Liver (tissue), 9 donors: ENCODE measurements around the gene PUS7L. TPM values are rescaled to one million over a fixed set of nuclear protein-coding genes. Genes with fewer than 3 reads are reported as not detected.

ENCODE experiments used
- DNase-seq: peaks from one replicate; pipeline ENCODE4 v3.0.0-alpha.2; 2017; ENCODE audit warnings: low spot score
- H3K27ac ChIP-seq, 2 donors: one replicate each; pipeline ENCODE4 v1.7.0; 2013; ENCODE audit warnings: inconsistent platforms in 2 of 2, low read length in 2 of 2, control low read depth in 1 of 2, low read depth in 1 of 2, mild to moderate bottlenecking in 1 of 2
- H3K27me3 ChIP-seq, 4 donors: one replicate each; pipeline versions ENCODE4 v1.6.1 to v1.7.0; 2013; ENCODE audit warnings: low read length in 3 of 4, inconsistent platforms in 1 of 4, mild to moderate bottlenecking in 1 of 4, moderate library complexity in 1 of 4; ENCODE audit not compliant: control insufficient read depth in 4 of 4, insufficient read depth in 4 of 4
- H3K36me3 ChIP-seq, 4 donors: one replicate each; pipeline versions ENCODE4 v1.6.1 to v1.7.0; 2013; ENCODE audit warnings: low read length in 3 of 4, mild to moderate bottlenecking in 3 of 4, low read depth in 1 of 4, moderate library complexity in 1 of 4; ENCODE audit not compliant: control insufficient read depth in 4 of 4, insufficient read depth in 3 of 4
- H3K4me1 ChIP-seq, 4 donors: one replicate each; pipeline versions ENCODE4 v1.6.1 to v1.7.0; 2013; ENCODE audit warnings: low read length in 3 of 4, mild to moderate bottlenecking in 3 of 4, moderate library complexity in 1 of 4; ENCODE audit not compliant: control insufficient read depth in 4 of 4, insufficient read depth in 4 of 4
- H3K4me3 ChIP-seq, 3 donors: one replicate each; pipeline versions ENCODE4 v1.6.1 to v1.7.0; 2013; ENCODE audit warnings: low read length in 3 of 3, control low read depth in 1 of 3, low read depth in 1 of 3, mild to moderate bottlenecking in 1 of 3
- H3K9ac ChIP-seq, 2 donors: one replicate each; pipeline ENCODE4 v1.7.0; 2013; ENCODE audit warnings: low read length in 2 of 2, mild to moderate bottlenecking in 2 of 2, moderate library complexity in 2 of 2, control low read depth in 1 of 2, low read depth in 1 of 2
- H3K9me3 ChIP-seq, 4 donors: one replicate each; pipeline versions ENCODE4 v1.6.1 to v1.7.0; 2013; ENCODE audit warnings: low read length in 3 of 4; ENCODE audit not compliant: control insufficient read depth in 4 of 4
- ATF3 ChIP-seq: IDR thresholded peaks from 2 replicates; pipeline ENCODE4 v1.6.1; 2016; ENCODE audit warnings: antibody characterized with exemption
- EGR1 ChIP-seq, 2 donors: IDR thresholded peaks; 2 replicates each; pipeline ENCODE4 v1.6.1; 2016 to 2018; ENCODE audit warnings: antibody characterized with exemption in 2 of 2, low read depth in 2 of 2
- FOXA1 ChIP-seq: IDR thresholded peaks from 2 replicates; pipeline ENCODE4 v1.6.1; 2016; ENCODE audit warnings: antibody characterized with exemption
- FOXA2 ChIP-seq: IDR thresholded peaks from 2 replicates; pipeline ENCODE4 v1.6.1; 2016; ENCODE audit warnings: antibody characterized with exemption
- HNF4A ChIP-seq, 2 donors: conservative IDR thresholded peaks; 2 replicates each; pipeline ENCODE4 v1.6.1; 2016; ENCODE audit warnings: antibody characterized with exemption in 2 of 2, mild to moderate bottlenecking in 2 of 2
- HNF4G ChIP-seq: IDR thresholded peaks from 2 replicates; pipeline ENCODE4 v1.6.1; 2016; ENCODE audit warnings: antibody characterized with exemption
- JUND ChIP-seq, 2 donors: IDR thresholded peaks; 2 replicates each; pipeline ENCODE4 v1.6.1; 2016; ENCODE audit warnings: antibody characterized with exemption in 2 of 2
- RAD21 ChIP-seq, 2 donors: IDR thresholded peaks; 2 replicates each; pipeline ENCODE4 v1.6.1; 2016; ENCODE audit warnings: antibody characterized with exemption in 2 of 2, mild to moderate bottlenecking in 2 of 2
- RXRA ChIP-seq, 2 donors: IDR thresholded peaks; 2 replicates each; pipeline ENCODE4 v1.6.1; 2017 to 2018; ENCODE audit warnings: antibody characterized with exemption in 2 of 2, mild to moderate bottlenecking in 1 of 2
- SP1 ChIP-seq: IDR thresholded peaks from 2 replicates; pipeline ENCODE4 v1.6.1; 2018; ENCODE audit warnings: antibody characterized with exemption, mild to moderate bottlenecking
- TAF1 ChIP-seq: conservative IDR thresholded peaks from 2 replicates; pipeline ENCODE4 v1.6.1; 2016; ENCODE audit warnings: antibody characterized with exemption, mild to moderate bottlenecking
- ZBTB33 ChIP-seq: IDR thresholded peaks from 2 replicates; pipeline ENCODE4 v1.6.1; 2016; ENCODE audit warnings: antibody characterized with exemption
- WGBS: extraction: QIAGEN DNeasy Blood & Tissue Kit; methylation state at CpG from one replicate; pipeline ENCODE4 v1.1.7; 2013; 5-methylcytosine and 5-hydroxymethylcytosine counted together
- polyA plus RNA-seq, 2 donors: library from polyadenylated mRNA; stranded (reverse) in 1 of 2; unstranded in 1 of 2; fragments of 200-250 nt in 1 of 2; fragments of >200 nt in 1 of 2; fragmentation: Nextera tagmentation in 1 of 2; extraction: Ambion mirVana in 1 of 2; gene quantifications; one replicate each; pipeline versions ENCODE4 v1.2.1 to v1.2.3, GENCODE V29; 2013 to 2015
- total RNA-seq, 2 donors: library from RNA; depleted of rRNA; stranded (reverse); fragments of >200 nt; gene quantifications; one replicate each; pipeline ENCODE4 v1.2.3, GENCODE V29; 2014
- TF ChIP-seq, protein P1 (sequence below): IDR thresholded peaks from 2 replicates; pipeline ENCODE4 v1.6.1; 2016; ENCODE audit warnings: antibody characterized with exemption, mild to moderate bottlenecking
- TF ChIP-seq, protein P2 (sequence below): IDR thresholded peaks from 2 replicates; pipeline ENCODE4 v1.6.1; 2016; ENCODE audit warnings: antibody characterized with exemption
- donor health status: healthy.
- donor health status: healthy.
- donor health status: healthy.
- donor health status: healthy.
- donor health status: healthy.

Gene PUS7L
- total and polyA plus RNA-seq, 4 donors = 1.7 to 9.2 (median 7.2) TPM

DNA sequence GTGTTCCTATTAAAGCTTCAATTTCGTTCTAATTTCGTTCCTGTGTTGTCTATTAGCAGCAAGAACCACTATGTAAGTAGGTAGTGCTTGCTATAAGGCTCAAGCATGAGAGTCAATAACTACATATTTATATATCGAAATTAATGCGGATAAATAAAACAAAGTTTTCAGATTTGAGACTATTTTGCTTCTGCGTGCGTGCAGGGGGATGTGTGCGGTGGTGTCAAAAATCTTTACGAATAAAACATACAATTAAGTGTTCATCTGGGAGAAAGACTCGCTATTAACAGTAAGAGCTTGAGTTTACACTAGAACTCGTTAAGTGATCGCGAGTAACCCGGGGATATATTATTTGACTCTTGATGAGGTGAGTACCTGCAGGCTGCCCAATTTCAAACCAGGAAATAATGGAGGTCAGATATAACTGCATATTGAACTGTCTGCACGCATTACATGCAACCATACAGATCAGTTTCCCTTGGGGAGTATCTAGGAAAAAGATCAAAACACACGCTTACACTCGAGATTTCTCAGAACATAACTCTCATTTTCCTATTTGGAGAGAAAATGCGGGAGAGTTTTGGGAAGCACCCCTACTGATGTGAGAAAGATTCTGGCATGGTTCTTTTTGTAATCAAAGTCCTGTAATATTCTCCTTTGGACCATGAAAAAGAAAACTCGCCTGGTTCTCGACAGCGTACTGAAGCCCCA, 46.7 kb upstream of the PUS7L start:
- no peaks in the 10 kb centered on the region for H3K27me3 ChIP-seq
- H3K4me1 ChIP-seq = peaks cover 0 to 16% (median 11%) of the 10 kb centered on the region in 4 donors
- peak overlapping the region; percentile 77 to 92 for H3K9ac ChIP-seq
- DNase-seq = no peak
- TF ChIP-seq HNF4G (no peak), RXRA (IDR thresholded peaks at IDR 0.05) (peak; percentile 9 to 15)
- 5% methylated on average over 20 of the region's 20 CpGs for WGBS
- peak overlapping the region; percentile 98 to 99 for H3K27ac ChIP-seq
- peaks cover 0 to 10% (median 7%) of the 10 kb centered on the region in 4 donors for H3K36me3 ChIP-seq
- H3K9me3 ChIP-seq = no peaks in the 10 kb centered on the region
- H3K4me3 ChIP-seq = peak overlapping the region; percentile 82 to 98 (median 93)

DNA sequence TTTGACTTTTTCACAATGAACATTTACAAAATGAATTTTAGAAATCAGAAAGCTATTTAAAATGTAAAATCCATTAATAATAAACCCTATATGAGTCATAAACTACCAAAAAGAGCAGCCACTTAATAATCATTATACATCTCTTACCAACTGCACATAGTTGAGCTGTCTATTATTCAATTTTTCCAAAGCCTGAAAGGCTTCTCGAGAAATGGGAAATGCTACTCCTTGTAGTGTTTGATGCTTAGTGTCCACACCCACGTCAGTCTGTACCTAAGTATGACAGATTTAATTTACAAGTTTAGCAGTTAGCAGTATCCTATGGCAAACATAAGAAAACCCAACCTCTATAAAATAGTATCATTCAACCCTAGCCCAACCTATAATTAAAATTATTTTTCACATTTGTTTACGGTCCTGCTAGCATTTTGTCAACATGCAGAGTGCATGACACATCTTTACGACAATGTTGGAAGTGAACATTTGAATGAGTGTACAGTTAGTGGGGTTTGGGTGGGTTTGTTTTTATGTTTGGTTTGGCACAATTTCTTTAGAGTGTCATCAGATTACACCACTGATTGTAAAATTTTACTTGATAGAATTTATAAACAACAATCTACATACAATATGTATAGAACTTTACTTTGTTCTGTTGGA, 39.1 kb upstream of the PUS7L start:
- TF ChIP-seq, protein P1, sequence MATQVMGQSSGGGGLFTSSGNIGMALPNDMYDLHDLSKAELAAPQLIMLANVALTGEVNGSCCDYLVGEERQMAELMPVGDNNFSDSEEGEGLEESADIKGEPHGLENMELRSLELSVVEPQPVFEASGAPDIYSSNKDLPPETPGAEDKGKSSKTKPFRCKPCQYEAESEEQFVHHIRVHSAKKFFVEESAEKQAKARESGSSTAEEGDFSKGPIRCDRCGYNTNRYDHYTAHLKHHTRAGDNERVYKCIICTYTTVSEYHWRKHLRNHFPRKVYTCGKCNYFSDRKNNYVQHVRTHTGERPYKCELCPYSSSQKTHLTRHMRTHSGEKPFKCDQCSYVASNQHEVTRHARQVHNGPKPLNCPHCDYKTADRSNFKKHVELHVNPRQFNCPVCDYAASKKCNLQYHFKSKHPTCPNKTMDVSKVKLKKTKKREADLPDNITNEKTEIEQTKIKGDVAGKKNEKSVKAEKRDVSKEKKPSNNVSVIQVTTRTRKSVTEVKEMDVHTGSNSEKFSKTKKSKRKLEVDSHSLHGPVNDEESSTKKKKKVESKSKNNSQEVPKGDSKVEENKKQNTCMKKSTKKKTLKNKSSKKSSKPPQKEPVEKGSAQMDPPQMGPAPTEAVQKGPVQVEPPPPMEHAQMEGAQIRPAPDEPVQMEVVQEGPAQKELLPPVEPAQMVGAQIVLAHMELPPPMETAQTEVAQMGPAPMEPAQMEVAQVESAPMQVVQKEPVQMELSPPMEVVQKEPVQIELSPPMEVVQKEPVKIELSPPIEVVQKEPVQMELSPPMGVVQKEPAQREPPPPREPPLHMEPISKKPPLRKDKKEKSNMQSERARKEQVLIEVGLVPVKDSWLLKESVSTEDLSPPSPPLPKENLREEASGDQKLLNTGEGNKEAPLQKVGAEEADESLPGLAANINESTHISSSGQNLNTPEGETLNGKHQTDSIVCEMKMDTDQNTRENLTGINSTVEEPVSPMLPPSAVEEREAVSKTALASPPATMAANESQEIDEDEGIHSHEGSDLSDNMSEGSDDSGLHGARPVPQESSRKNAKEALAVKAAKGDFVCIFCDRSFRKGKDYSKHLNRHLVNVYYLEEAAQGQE = no peak
- no peak for TF ChIP-seq SP1
- TF ChIP-seq, protein P2, sequence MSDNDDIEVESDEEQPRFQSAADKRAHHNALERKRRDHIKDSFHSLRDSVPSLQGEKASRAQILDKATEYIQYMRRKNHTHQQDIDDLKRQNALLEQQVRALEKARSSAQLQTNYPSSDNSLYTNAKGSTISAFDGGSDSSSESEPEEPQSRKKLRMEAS = no peak
- TF ChIP-seq TAF1 = no peak
- no peak for TF ChIP-seq RXRA (IDR thresholded peaks at IDR 0.05)
- TF ChIP-seq JUND (IDR thresholded peaks at IDR 0.05) = no peak
- TF ChIP-seq RAD21 (IDR thresholded peaks at IDR 0.05) = no peak
- TF ChIP-seq ATF3 = no peak
- Histone ChIP-seq H3K27me3 (no peaks in the 10 kb centered on the region), H3K27ac (no peak overlapping the region), H3K4me3 (no peak overlapping the region), H3K4me1 (no peaks in the 10 kb centered on the region), H3K9me3 (no peaks in the 10 kb centered on the region), H3K9ac (no peak overlapping the region), H3K36me3 (peaks cover 0 to 44% (median 38%) of the 10 kb centered on the region in 4 donors)
- DNase-seq = no peak
- 90% methylated on average over 4 of the region's 4 CpGs for WGBS

DNA sequence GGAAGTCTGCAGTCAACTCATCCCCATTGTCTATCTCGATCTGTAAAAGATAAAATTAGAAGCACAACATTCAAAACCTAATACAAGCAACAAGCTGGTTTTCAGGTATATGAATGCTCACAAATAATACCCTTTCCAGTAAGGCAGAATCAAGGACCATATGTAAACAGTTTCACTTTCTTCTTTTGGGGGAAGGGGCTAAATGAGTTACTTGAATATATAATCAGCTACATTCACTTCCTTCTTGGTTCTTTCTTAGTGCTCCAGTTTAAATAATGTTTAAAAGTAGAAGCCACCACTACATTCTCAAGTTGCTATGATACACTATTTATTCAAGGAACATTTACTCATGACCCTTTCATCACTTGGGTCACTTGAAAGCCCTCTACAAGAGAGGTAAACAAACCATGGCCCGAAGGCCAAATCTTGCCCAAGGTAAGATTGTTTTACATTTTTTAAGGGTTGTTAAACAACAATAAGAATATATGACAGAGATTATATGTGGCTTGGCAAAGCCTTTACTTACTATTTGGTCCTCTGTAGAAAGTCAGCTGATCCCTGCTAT, 37.2 kb upstream of the PUS7L start:
- no peak for DNase-seq
- WGBS = 51% methylated on average over 2 of the region's 2 CpGs
- Histone ChIP-seq H3K4me3 (no peak overlapping the region), H3K9ac (no peak overlapping the region), H3K36me3 (peaks cover 0 to 40% (median 35%) of the 10 kb centered on the region in 4 donors), H3K27me3 (no peaks in the 10 kb centered on the region), H3K27ac (no peak overlapping the region), H3K4me1 (no peaks in the 10 kb centered on the region), H3K9me3 (no peaks in the 10 kb centered on the region)
- TF ChIP-seq RXRA (IDR thresholded peaks at IDR 0.05) = no peak
- no peak for TF ChIP-seq HNF4A (conservative IDR thresholded peaks at IDR 0.05)
- no peak for TF ChIP-seq SP1
- TF ChIP-seq FOXA2 = no peak
- TF ChIP-seq HNF4G = no peak
- no peak for TF ChIP-seq ATF3
- TF ChIP-seq EGR1 (IDR thresholded peaks at IDR 0.05; ENCODE audit: low read depth in 2 of 2) = no peak
- TF ChIP-seq FOXA1 = no peak
- no peak for TF ChIP-seq ZBTB33
